HEK293 (cell line): ENCODE data around the gene SLC7A9.

Experiments used
- FEZF1 ChIP-seq: fragments of 450-650 bp; formaldehyde crosslinking; IDR thresholded peaks from 2 replicates; pipeline ENCODE4 v1.5.1; 2016; ENCODE audit warnings: missing biosample characterization, missing genetic modification characterization
- GLI2 ChIP-seq: fragments of 450-650 bp; formaldehyde crosslinking; IDR thresholded peaks from 2 replicates; pipeline ENCODE4; 2017; ENCODE audit warnings: missing biosample characterization, missing genetic modification characterization, low read depth, borderline replicate concordance
- GLI4 ChIP-seq: fragments of 450-650 bp; formaldehyde crosslinking; IDR thresholded peaks from 2 replicates; pipeline ENCODE4 v1.5.1; 2016; ENCODE audit warnings: missing biosample characterization, missing genetic modification characterization
- RBAK ChIP-seq: fragments of 450-650 bp; formaldehyde crosslinking; IDR thresholded peaks from 2 replicates; pipeline ENCODE4 v1.5.1; 2016; ENCODE audit warnings: missing biosample characterization, missing genetic modification characterization
- REPIN1 ChIP-seq: fragments of 450-650 bp; formaldehyde crosslinking; IDR thresholded peaks from 2 replicates; pipeline ENCODE4 v1.5.1; 2017; ENCODE audit warnings: missing biosample characterization, missing genetic modification characterization, low read depth
- SCRT1 ChIP-seq: fragments of 450-650 bp; formaldehyde crosslinking; IDR thresholded peaks from 2 replicates; pipeline ENCODE4 v1.5.1; 2016; ENCODE audit warnings: missing biosample characterization, missing genetic modification characterization, borderline replicate concordance
- SCRT2 ChIP-seq: fragments of 450-650 bp; formaldehyde crosslinking; IDR thresholded peaks from 2 replicates; pipeline ENCODE4 v1.5.1; 2016; ENCODE audit warnings: missing biosample characterization, missing genetic modification characterization
- SETDB1 ChIP-seq: IDR thresholded peaks from one replicate; pipeline ENCODE4 v1.6.1; 2017; ENCODE audit warnings: mild to moderate bottlenecking, low read length, moderate library complexity, mixed read lengths; ENCODE audit not compliant: insufficient read length
- SP3 ChIP-seq: fragments of 450-650 bp; formaldehyde crosslinking; IDR thresholded peaks from 2 replicates; pipeline ENCODE4 v1.5.1; 2016; ENCODE audit warnings: missing biosample characterization, missing genetic modification characterization
- YY2 ChIP-seq: fragments of 450-650 bp; formaldehyde crosslinking; IDR thresholded peaks from 2 replicates; pipeline ENCODE4 v1.5.1; 2016; ENCODE audit warnings: missing biosample characterization, missing genetic modification characterization
- ZBTB7A ChIP-seq: fragments of 450-650 bp; formaldehyde crosslinking; IDR thresholded peaks from 2 replicates; pipeline ENCODE4 v1.5.1; 2016; ENCODE audit warnings: low read depth, missing biosample characterization, missing genetic modification characterization
- ZEB2 ChIP-seq: fragments of 450-650 bp; formaldehyde crosslinking; IDR thresholded peaks from 2 replicates; pipeline ENCODE4 v1.5.1; 2016; ENCODE audit warnings: missing biosample characterization, missing genetic modification characterization
- ZNF112 ChIP-seq: fragments of 450-650 bp; formaldehyde crosslinking; IDR thresholded peaks from 2 replicates; pipeline ENCODE4 v1.5.0; 2017; ENCODE audit warnings: missing biosample characterization, missing genetic modification characterization
- ZNF132 ChIP-seq: fragments of 450-650 bp; formaldehyde crosslinking; IDR thresholded peaks from 2 replicates; pipeline ENCODE4 v1.5.1; 2017; ENCODE audit warnings: missing biosample characterization, missing genetic modification characterization, borderline replicate concordance
- ZNF184 ChIP-seq: fragments of 450-650 bp; IDR thresholded peaks from 2 replicates; pipeline ENCODE4 v1.5.1; 2018; ENCODE audit warnings: missing biosample characterization, mild to moderate bottlenecking, missing genetic modification characterization
- ZNF223 ChIP-seq: fragments of 450-650 bp; formaldehyde crosslinking; IDR thresholded peaks from 2 replicates; pipeline ENCODE4 v1.5.1; 2016; ENCODE audit warnings: missing biosample characterization, missing genetic modification characterization
- ZNF23 ChIP-seq: fragments of 450-650 bp; formaldehyde crosslinking; IDR thresholded peaks from 2 replicates; pipeline ENCODE4 v1.5.1; 2016; ENCODE audit warnings: missing biosample characterization, missing genetic modification characterization, borderline replicate concordance
- ZNF274 ChIP-seq, 2 experiments: fragments of 200-500 bp in 1 of 2; fragments of 450-650 bp in 1 of 2; sonication (Bioruptor generic) in 1 of 2; formaldehyde crosslinking in 1 of 2; IDR thresholded peaks; 2 replicates each; pipeline versions ENCODE4 v1.5.1 to v1.6.1; 2014 to 2016; ENCODE audit warnings: borderline replicate concordance in 1 of 2, inconsistent platforms in 1 of 2, low read length in 1 of 2, missing biosample characterization in 1 of 2, missing genetic modification characterization in 1 of 2
- ZNF366 ChIP-seq: fragments of 450-650 bp; formaldehyde crosslinking; conservative IDR thresholded peaks from 2 replicates; pipeline ENCODE4 v1.5.1; 2016; ENCODE audit warnings: missing biosample characterization, missing genetic modification characterization
- ZNF501 ChIP-seq: fragments of 450-650 bp; formaldehyde crosslinking; IDR thresholded peaks from 2 replicates; pipeline ENCODE4 v1.5.1; 2016; ENCODE audit warnings: missing biosample characterization, missing genetic modification characterization
- ZNF548 ChIP-seq: fragments of 450-650 bp; formaldehyde crosslinking; IDR thresholded peaks from 2 replicates; pipeline ENCODE4 v1.5.1; 2016; ENCODE audit warnings: missing biosample characterization, missing genetic modification characterization
- ZNF561 ChIP-seq: fragments of 450-650 bp; IDR thresholded peaks from 2 replicates; pipeline ENCODE4 v1.5.1; 2018; ENCODE audit warnings: missing biosample characterization, missing genetic modification characterization, borderline replicate concordance
- ZNF623 ChIP-seq: fragments of 450-650 bp; formaldehyde crosslinking; IDR thresholded peaks from 2 replicates; pipeline ENCODE4 v1.5.1; 2016; ENCODE audit warnings: missing biosample characterization, missing genetic modification characterization
- ZNF629 ChIP-seq: fragments of 450-650 bp; formaldehyde crosslinking; IDR thresholded peaks from 2 replicates; pipeline ENCODE4 v1.5.1; 2017; ENCODE audit warnings: missing biosample characterization, missing genetic modification characterization
- ZNF660 ChIP-seq: fragments of 450-650 bp; IDR thresholded peaks from 2 replicates; pipeline ENCODE4 v1.5.1; 2018; ENCODE audit warnings: missing biosample characterization, mild to moderate bottlenecking, missing genetic modification characterization
- ZNF664 ChIP-seq: fragments of 450-650 bp; formaldehyde crosslinking; IDR thresholded peaks from 2 replicates; pipeline ENCODE4 v1.5.1; 2016; ENCODE audit warnings: missing biosample characterization, missing genetic modification characterization
- ZNF777 ChIP-seq: fragments of 450-650 bp; formaldehyde crosslinking; IDR thresholded peaks from 2 replicates; pipeline ENCODE4 v1.5.1; 2017; ENCODE audit warnings: missing biosample characterization, missing genetic modification characterization, borderline replicate concordance
- ZNF830 ChIP-seq: fragments of 450-650 bp; IDR thresholded peaks from 2 replicates; pipeline ENCODE4 v1.5.0; 2018; ENCODE audit warnings: missing biosample characterization, missing genetic modification characterization, low read depth, mild to moderate bottlenecking, moderate library complexity
- ZSCAN30 ChIP-seq: fragments of 450-650 bp; IDR thresholded peaks from 2 replicates; pipeline ENCODE4 v1.5.1; 2018; ENCODE audit warnings: missing biosample characterization, mild to moderate bottlenecking, missing genetic modification characterization, moderate library complexity
- TF ChIP-seq, protein P1 (sequence below): fragments of 450-650 bp; formaldehyde crosslinking; IDR thresholded peaks from 2 replicates; pipeline ENCODE4 v1.5.1; 2016; ENCODE audit warnings: missing biosample characterization, missing genetic modification characterization
- TF ChIP-seq, protein P2 (sequence below): fragments of 450-650 bp; formaldehyde crosslinking; IDR thresholded peaks from 2 replicates; pipeline ENCODE4 v1.5.1; 2017; ENCODE audit warnings: missing biosample characterization, missing genetic modification characterization
- TF ChIP-seq, protein P3 (sequence below): fragments of 450-650 bp; formaldehyde crosslinking; IDR thresholded peaks from 2 replicates; pipeline ENCODE4 v1.5.1; 2016; ENCODE audit warnings: missing biosample characterization, missing genetic modification characterization, borderline replicate concordance
- TF ChIP-seq, protein P4 (sequence below): fragments of 450-650 bp; formaldehyde crosslinking; IDR thresholded peaks from 2 replicates; pipeline ENCODE4 v1.5.1; 2016; ENCODE audit warnings: missing biosample characterization, missing genetic modification characterization

The SLC7A9 gene

DNA sequence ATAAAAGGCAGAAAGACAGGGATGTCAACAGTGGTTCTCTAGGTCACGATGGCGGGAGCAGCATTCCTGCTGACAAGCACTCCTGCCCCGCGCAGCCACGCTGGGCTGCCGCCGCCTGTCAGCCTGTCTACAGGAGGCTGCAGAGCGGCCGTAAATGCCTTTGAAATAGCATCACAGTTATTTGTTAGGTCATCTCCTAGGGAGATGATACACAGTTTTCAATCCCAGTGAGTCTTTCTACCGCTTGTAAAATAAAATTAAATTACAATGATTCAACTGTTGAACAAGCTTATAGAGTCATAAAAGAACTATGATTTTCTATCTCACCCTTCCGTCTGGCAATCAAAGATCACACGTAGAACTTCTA, 7.3 kb upstream of the SLC7A9 start (continued):
- TF ChIP-seq ZNF274 (IDR thresholded peaks at IDR 0.05; ENCODE audit: low read length): no peak
- no peak for TF ChIP-seq ZNF274 (tag by site-specific recombination; IDR thresholded peaks at IDR 0.05; ENCODE audit: borderline replicate concordance)
- peak; percentile 91 for TF ChIP-seq ZNF629 (tag by site-specific recombination)
- TF ChIP-seq ZNF548: no peak
- peak; percentile 72 for TF ChIP-seq ZEB2 (tag by site-specific recombination)
- no peak for TF ChIP-seq ZNF132 (tag by site-specific recombination)
- peak; percentile 70 for TF ChIP-seq ZNF366 (tag by site-specific recombination)
- TF ChIP-seq ZNF501 (tag by site-specific recombination): 0 out of 2 replicates have a peak, but pooled peaks have one; percentile 20
- TF ChIP-seq SETDB1: no peak
- TF ChIP-seq RBAK (tag by site-specific recombination): no peak
- TF ChIP-seq ZNF660 (tag by site-specific recombination): peak; percentile 80
- TF ChIP-seq, protein P1, sequence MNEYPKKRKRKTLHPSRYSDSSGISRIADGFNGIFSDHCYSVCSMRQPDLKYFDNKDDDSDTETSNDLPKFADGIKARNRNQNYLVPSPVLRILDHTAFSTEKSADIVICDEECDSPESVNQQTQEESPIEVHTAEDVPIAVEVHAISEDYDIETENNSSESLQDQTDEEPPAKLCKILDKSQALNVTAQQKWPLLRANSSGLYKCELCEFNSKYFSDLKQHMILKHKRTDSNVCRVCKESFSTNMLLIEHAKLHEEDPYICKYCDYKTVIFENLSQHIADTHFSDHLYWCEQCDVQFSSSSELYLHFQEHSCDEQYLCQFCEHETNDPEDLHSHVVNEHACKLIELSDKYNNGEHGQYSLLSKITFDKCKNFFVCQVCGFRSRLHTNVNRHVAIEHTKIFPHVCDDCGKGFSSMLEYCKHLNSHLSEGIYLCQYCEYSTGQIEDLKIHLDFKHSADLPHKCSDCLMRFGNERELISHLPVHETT (tag by site-specific recombination): peak; percentile 55; the same call in 1 of the 2 replicates
- TF ChIP-seq, protein P2, sequence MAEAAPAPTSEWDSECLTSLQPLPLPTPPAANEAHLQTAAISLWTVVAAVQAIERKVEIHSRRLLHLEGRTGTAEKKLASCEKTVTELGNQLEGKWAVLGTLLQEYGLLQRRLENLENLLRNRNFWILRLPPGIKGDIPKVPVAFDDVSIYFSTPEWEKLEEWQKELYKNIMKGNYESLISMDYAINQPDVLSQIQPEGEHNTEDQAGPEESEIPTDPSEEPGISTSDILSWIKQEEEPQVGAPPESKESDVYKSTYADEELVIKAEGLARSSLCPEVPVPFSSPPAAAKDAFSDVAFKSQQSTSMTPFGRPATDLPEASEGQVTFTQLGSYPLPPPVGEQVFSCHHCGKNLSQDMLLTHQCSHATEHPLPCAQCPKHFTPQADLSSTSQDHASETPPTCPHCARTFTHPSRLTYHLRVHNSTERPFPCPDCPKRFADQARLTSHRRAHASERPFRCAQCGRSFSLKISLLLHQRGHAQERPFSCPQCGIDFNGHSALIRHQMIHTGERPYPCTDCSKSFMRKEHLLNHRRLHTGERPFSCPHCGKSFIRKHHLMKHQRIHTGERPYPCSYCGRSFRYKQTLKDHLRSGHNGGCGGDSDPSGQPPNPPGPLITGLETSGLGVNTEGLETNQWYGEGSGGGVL (tag by site-specific recombination): no peak
- peak; percentile 74 for TF ChIP-seq ZSCAN30
- peak; percentile 64 for TF ChIP-seq FEZF1 (tag by site-specific recombination)
- TF ChIP-seq GLI2 (tag by site-specific recombination): peak; percentile 66; the same call in 1 of the 2 replicates
- no peak for TF ChIP-seq ZBTB7A
- TF ChIP-seq ZNF23 (tag by site-specific recombination): no peak
- peak; percentile 81 for TF ChIP-seq SCRT1
- peak; percentile 83 for TF ChIP-seq SCRT2
- TF ChIP-seq ZNF777 (tag by site-specific recombination): no peak
- TF ChIP-seq REPIN1: no peak
- TF ChIP-seq SP3 (tag by site-specific recombination): no peak
- 0 out of 2 replicates have a peak, but pooled peaks have one; percentile 17 for TF ChIP-seq YY2
- TF ChIP-seq ZNF664 (tag by site-specific recombination): no peak
- no peak for TF ChIP-seq ZNF223 (tag by site-specific recombination)
- TF ChIP-seq ZNF623 (tag by site-specific recombination): no peak
- peak; percentile 82; the same call in 1 of the 2 replicates for TF ChIP-seq ZNF184 (tag by site-specific recombination)
- TF ChIP-seq, protein P3, sequence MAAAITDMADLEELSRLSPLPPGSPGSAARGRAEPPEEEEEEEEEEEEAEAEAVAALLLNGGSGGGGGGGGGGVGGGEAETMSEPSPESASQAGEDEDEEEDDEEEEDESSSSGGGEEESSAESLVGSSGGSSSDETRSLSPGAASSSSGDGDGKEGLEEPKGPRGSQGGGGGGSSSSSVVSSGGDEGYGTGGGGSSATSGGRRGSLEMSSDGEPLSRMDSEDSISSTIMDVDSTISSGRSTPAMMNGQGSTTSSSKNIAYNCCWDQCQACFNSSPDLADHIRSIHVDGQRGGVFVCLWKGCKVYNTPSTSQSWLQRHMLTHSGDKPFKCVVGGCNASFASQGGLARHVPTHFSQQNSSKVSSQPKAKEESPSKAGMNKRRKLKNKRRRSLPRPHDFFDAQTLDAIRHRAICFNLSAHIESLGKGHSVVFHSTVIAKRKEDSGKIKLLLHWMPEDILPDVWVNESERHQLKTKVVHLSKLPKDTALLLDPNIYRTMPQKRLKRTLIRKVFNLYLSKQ (tag by site-specific recombination): no peak
- peak; percentile 87 for TF ChIP-seq ZNF561
- TF ChIP-seq ZNF112 (tag by site-specific recombination): no peak
- TF ChIP-seq ZNF830 (tag by site-specific recombination): no peak
- TF ChIP-seq, protein P4, sequence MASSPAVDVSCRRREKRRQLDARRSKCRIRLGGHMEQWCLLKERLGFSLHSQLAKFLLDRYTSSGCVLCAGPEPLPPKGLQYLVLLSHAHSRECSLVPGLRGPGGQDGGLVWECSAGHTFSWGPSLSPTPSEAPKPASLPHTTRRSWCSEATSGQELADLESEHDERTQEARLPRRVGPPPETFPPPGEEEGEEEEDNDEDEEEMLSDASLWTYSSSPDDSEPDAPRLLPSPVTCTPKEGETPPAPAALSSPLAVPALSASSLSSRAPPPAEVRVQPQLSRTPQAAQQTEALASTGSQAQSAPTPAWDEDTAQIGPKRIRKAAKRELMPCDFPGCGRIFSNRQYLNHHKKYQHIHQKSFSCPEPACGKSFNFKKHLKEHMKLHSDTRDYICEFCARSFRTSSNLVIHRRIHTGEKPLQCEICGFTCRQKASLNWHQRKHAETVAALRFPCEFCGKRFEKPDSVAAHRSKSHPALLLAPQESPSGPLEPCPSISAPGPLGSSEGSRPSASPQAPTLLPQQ: peak; percentile 34; the same call in 1 of the 2 replicates
- TF ChIP-seq GLI4: no peak
